ENCODE results near the gene SMAD9.
A peak's percentile ranks its signal among the peaks of the same experiment; 100 is the strongest.

SMAD9 gene

DNA sequence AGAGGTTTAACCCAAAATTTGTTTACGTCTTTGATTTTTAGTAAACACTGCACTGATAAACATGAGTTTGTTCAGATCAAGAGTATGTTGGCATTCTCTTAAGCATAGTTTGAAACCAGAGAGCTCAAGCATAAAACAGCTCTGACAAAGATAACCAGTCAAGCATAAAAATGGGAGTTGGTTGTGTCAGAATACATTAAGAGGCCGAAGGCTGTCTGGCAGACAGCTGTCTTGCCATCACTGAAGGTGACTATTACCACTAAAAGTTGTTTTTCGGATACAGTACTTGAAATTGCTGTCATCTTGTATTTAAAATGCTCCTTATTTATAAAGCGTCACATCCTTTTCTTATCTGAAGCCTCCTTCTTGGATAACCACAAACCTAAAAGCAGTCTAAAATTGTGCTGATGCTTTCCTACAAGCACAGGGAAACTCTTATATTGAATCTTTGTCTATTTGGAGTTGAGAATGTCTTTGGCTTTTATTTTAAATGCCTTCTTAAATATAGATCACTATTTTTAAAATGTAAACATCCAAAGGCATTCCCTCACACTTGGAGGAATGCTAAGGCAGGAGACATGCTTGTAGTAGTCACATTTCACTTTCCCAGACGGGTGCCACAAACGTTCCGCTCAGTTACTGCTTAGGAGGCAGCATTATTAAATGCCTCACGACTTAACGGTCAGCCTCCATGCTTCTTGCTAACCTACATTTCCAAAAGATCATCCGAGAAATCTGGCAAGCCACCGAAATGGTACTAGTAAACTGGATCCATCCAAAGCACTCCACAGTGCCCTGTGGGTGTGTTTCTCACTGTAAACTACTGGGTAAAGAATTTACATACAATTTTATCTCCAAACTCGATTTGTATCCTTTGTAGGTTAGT lies 1.5 kb downstream of the SMAD9 start:
- peaks cover 18% of the 10 kb centered on the region for H3K27me3 Mint-ChIP-seq

DNA sequence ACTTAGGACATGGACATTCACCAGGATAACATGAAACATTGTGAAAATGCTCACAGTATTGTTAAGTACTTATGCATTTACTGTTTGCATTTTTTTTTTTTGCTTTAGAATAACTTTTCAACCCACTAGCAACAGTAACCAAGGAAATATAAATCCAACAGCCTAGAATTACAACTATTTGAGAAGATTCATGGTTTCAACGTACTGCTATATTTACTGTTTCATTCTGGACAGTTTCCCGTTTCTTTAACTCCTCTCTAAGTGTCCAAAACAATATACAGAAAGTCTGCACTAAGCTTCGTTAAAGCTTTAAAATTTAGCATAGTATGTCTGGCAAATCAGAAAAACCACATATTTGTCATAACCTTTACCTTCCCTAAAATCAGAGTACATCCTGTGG lies 2.7 kb downstream of the SMAD9 start:
- no peaks in the 10 kb centered on the region for H3K4me1 Mint-ChIP-seq
- H3K4me3 Mint-ChIP-seq = no peak overlapping the region
- H3K36me3 Mint-ChIP-seq = no peaks in the 10 kb centered on the region
- peaks cover 18% of the 10 kb centered on the region for H3K27me3 Mint-ChIP-seq
- DNase-seq (ENCODE audit: low spot score in 2 of 2) = no peak
- no peak for ATAC-seq (ENCODE audit: low read depth)
- H3K27ac Mint-ChIP-seq = no peak overlapping the region
- H3K9me3 Mint-ChIP-seq = peaks cover 1% of the 10 kb centered on the region

More for the DNA sequence above, 1.5 kb downstream of the SMAD9 start:
- Mint-ChIP-seq H3K9me3 (peaks cover 1% of the 10 kb centered on the region), H3K4me3 (peak overlapping the region; percentile 28), H3K36me3 (no peaks in the 10 kb centered on the region), H3K27ac (no peak overlapping the region), H3K4me1 (no peaks in the 10 kb centered on the region)
- ATAC-seq (ENCODE audit: low read depth) (no peak), DNase-seq (ENCODE audit: low spot score in 2 of 2) (no peak)

DNA sequence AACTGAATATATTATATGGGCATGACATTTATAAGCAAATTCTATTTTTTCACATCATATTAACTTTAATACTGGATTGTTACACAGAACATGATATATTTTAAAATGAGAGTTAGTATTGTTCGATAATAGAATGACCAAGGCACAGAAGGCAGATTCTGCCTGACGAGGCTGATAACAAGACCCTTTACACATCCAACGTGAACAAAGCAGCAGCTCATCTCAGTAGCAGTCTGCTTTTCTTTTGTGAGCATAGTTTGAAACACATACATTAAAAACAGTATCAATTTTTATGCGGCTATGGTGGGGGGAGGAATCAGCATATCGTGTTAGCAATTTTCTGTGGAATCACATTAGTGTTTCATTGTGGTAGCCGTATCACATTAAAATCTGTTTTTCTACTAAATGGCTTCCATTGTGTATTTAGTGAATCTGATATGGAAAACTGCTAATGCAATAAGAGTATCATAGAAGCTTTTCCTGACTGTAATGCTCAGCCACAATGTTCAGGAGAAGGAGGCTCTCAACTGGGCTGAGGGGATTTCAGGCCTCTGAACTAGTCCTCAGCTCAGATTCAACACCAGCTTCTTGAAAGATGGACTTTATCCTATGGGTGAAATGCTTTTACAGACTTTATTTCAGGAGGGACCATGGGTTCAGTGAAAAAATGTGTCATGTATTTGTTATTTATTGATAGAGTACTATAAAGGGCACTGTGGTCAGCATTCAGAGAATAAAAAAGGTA lies 4.0 kb downstream of the SMAD9 start:
- Mint-ChIP-seq H3K4me3 (no peak overlapping the region), H3K27ac (no peak overlapping the region), H3K4me1 (no peaks in the 10 kb centered on the region), H3K9me3 (peaks cover 1% of the 10 kb centered on the region), H3K36me3 (no peaks in the 10 kb centered on the region), H3K27me3 (peaks cover 20% of the 10 kb centered on the region)
- no peak for DNase-seq (ENCODE audit: low spot score in 2 of 2)
- no peak for ATAC-seq (ENCODE audit: low read depth)

DNA sequence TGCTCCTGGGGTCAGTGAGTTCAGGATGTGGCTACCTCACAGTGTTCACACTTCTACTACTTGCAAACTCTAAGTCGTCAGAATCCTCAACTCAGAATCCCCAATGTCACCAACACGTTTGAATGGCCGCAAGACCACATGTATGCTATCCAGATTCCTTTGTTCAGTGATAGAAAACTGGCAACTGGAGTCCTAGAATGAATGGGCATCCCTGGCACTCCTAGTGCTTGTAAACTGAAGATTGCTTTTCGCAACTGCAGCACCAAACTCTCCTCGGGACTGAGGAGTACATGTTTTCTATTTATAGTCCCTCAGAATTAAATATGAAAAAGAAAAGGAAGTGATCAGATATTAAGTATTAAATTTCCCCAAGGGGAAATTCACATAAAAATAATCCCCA lies 4.9 kb downstream of the SMAD9 start:
- DNase-seq (ENCODE audit: low spot score in 2 of 2) (no peak), ATAC-seq (ENCODE audit: low read depth) (no peak)
- Mint-ChIP-seq H3K27ac (no peak overlapping the region), H3K27me3 (peaks cover 23% of the 10 kb centered on the region), H3K4me1 (no peaks in the 10 kb centered on the region), H3K4me3 (no peak overlapping the region), H3K9me3 (peaks cover 1% of the 10 kb centered on the region), H3K36me3 (no peaks in the 10 kb centered on the region)

DNA sequence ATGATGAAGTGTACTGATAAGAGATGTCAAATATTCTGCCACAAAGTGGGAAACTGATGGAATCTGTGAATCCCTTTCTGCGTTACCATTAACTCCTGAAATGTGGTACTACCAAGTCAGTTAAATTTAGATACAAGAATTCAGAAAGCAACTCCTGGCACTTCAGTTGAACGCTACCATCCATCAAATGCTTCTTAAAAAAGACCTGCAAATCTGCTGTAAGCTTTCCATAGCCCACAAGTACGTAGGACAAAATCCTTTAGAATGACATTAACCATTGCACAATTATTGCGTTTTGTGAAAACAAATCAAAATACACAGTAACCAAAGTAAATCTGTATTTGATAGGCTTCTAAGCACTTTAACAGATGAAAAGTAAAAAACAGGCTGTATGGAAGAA lies 5.4 kb downstream of the SMAD9 start:
- Mint-ChIP-seq H3K4me3 (no peak overlapping the region), H3K27ac (no peak overlapping the region), H3K27me3 (peaks cover 23% of the 10 kb centered on the region), H3K9me3 (peaks cover 1% of the 10 kb centered on the region), H3K36me3 (no peaks in the 10 kb centered on the region), H3K4me1 (no peaks in the 10 kb centered on the region)
- DNase-seq (ENCODE audit: low spot score in 2 of 2) (no peak), ATAC-seq (ENCODE audit: low read depth) (no peak)

DNA sequence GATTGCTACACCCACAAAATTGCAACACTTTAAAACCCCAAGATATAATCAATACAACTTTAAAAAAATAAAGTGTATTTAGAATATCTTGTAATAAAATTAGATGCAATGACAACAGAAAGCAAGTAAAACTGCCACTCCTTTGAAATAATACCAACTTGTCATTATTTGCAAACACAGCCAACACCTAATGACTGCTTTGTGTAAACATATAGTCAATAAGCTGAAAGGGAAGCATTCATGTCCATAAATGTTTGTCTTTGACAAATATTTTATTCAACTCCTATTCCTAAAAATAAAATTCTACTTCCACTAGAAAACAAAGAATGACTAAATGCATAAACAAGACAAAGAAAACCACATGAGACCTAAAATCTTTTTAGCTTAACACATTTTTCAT lies 6.6 kb downstream of the SMAD9 start:
- H3K27me3 Mint-ChIP-seq = peaks cover 17% of the 10 kb centered on the region
- ATAC-seq (ENCODE audit: low read depth) (no peak), DNase-seq (ENCODE audit: low spot score in 2 of 2) (no peak)
- H3K36me3 Mint-ChIP-seq = no peaks in the 10 kb centered on the region
- H3K4me3 Mint-ChIP-seq = no peak overlapping the region
- no peak overlapping the region for H3K27ac Mint-ChIP-seq
- H3K9me3 Mint-ChIP-seq = peaks cover 1% of the 10 kb centered on the region
- no peaks in the 10 kb centered on the region for H3K4me1 Mint-ChIP-seq

DNA sequence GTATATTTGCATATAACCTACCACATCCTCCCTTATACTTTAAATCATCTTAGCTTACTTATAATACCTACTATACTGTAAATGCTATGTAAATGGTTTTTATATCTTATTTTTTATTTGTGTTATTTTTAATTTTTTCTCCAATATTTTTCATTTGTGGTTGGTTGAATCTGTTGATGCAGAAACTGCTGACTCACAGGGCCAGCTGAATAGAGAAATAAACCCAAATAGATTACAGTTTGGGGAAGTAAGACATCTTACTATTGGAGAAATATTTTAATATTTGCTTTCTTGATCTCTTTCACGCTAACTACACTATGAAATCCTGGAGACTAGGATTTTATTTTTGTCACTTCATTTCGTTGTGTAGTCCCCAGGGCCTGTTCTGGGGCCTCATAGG lies 7.1 kb downstream of the SMAD9 start:
- no peak overlapping the region for H3K4me3 Mint-ChIP-seq
- DNase-seq (ENCODE audit: low spot score in 2 of 2) = no peak
- ATAC-seq (ENCODE audit: low read depth) = no peak
- H3K4me1 Mint-ChIP-seq = no peaks in the 10 kb centered on the region
- no peaks in the 10 kb centered on the region for H3K36me3 Mint-ChIP-seq
- no peak overlapping the region for H3K27ac Mint-ChIP-seq
- H3K27me3 Mint-ChIP-seq = peaks cover 17% of the 10 kb centered on the region
- peaks cover 1% of the 10 kb centered on the region for H3K9me3 Mint-ChIP-seq

DNA sequence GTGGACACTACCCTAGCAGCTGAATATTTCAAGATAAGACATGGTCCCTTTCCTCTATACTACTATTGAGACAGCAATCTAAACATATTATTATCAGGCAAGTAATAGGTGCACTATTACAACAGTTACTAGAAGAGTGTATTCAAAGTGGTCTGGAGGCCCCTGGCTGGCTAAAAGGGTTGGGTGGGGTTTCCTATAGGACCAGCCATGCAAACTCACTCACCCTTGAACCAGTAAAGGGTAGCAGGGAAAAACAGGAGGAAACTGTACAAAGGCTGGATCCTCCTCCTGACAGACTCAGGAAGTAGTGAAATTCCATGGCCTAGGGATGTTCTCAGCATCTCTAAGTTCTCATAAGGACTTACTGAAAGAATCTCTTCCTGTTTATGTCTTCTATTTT lies 7.7 kb downstream of the SMAD9 start:
- ATAC-seq (ENCODE audit: low read depth) (no peak), DNase-seq (ENCODE audit: low spot score in 2 of 2) (no peak)
- Mint-ChIP-seq H3K9me3 (peaks cover 1% of the 10 kb centered on the region), H3K4me3 (no peak overlapping the region), H3K27me3 (peaks cover 17% of the 10 kb centered on the region), H3K27ac (no peak overlapping the region), H3K36me3 (no peaks in the 10 kb centered on the region), H3K4me1 (no peaks in the 10 kb centered on the region)

DNA sequence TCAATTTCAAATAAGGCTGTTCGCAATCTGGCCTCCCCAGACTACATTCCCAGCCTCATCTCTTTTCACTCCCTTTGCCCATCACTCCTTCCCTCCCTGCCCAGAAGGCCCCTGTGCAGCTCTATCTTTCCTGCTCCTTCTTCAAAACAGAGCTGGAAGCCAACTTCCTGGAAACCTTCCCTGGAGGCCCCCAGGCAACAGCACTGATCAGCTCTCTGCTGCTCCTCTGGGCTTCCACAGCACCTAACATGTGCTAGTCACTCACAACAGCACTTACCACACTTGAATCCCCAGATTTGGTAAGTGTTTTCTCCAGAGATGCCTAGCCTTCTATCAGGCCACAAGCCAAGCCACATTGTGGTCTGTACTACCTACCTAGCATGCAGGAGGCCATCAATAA lies 9.5 kb downstream of the SMAD9 start:
- Mint-ChIP-seq H3K4me3 (no peak overlapping the region), H3K27ac (no peak overlapping the region), H3K4me1 (no peaks in the 10 kb centered on the region), H3K27me3 (peaks cover 16% of the 10 kb centered on the region), H3K9me3 (peaks cover 1% of the 10 kb centered on the region), H3K36me3 (no peaks in the 10 kb centered on the region)
- ATAC-seq (ENCODE audit: low read depth) (no peak), DNase-seq (ENCODE audit: low spot score in 2 of 2) (no peak)

DNA sequence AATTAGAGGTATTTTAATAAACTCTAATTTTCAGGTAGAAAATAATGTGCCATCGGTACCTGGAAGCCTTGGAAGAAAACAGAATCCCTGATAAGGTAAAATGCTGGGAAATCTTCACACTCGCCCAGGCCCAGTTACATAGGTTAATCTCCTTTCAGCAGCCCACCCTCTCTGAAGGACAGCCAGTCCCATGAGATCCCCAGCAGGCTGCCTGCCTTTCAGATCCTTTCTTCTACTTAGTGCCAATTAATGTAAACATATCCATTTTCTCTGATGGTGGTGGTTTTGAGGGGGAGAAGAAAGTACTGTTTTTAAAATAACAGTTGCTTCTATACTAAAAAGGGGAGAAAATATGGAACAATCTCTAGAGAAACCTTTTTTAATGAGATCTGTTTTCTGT lies 12.2 kb downstream of the SMAD9 start:
- Mint-ChIP-seq H3K9me3 (no peaks in the 10 kb centered on the region), H3K4me3 (no peak overlapping the region), H3K4me1 (no peaks in the 10 kb centered on the region), H3K36me3 (no peaks in the 10 kb centered on the region), H3K27me3 (peaks cover 11% of the 10 kb centered on the region), H3K27ac (no peak overlapping the region)
- DNase-seq (ENCODE audit: low spot score in 2 of 2) (no peak), ATAC-seq (ENCODE audit: low read depth) (no peak)

DNA sequence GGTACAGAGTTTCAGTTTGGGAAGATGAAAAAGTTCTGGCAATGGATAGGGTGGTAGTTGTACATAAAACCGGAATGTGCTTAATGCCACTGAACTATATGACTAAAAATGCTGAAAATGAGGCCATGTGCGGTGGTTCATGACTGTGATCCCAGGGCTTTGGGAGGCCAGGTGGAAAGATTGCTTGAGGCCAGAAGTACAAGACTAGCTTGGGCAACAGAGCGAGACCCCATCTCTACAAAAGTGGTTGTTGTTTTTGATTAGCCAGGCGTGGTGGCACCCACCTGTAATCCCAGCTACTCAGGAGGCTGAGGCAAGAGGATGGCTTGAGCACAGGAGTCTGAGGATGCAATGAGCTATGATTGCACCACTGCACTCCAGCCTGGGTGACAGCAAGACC lies 12.8 kb downstream of the SMAD9 start:
- Mint-ChIP-seq H3K9me3 (no peaks in the 10 kb centered on the region), H3K27ac (no peak overlapping the region)

DNA sequence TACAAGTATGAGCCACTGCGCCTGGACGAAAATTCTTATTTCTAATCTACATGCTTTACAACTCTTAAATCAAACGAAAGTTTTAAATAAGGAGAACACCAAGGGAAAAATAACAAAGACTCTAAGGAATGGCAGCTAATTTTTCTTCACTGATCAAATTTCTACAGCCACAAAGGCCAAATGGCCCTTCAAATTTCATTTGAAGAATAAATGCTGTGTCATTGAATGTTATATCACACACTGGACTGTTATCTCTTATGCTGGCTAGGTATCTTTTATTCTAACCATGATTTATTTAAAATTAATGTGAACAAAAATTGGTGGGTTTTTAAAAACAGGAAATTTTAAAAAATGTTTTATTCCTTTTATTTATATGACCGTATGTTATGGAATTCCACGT lies 14.1 kb downstream of the SMAD9 start:
- DNase-seq (ENCODE audit: low spot score in 2 of 2) = no peak
- no peaks in the 10 kb centered on the region for H3K36me3 Mint-ChIP-seq

More for the DNA sequence above, 12.8 kb downstream of the SMAD9 start:
- H3K4me3 Mint-ChIP-seq = no peak overlapping the region
- no peaks in the 10 kb centered on the region for H3K4me1 Mint-ChIP-seq
- no peak for ATAC-seq (ENCODE audit: low read depth)
- DNase-seq (ENCODE audit: low spot score in 2 of 2) = no peak
- H3K36me3 Mint-ChIP-seq = no peaks in the 10 kb centered on the region
- peaks cover 13% of the 10 kb centered on the region for H3K27me3 Mint-ChIP-seq

DNA sequence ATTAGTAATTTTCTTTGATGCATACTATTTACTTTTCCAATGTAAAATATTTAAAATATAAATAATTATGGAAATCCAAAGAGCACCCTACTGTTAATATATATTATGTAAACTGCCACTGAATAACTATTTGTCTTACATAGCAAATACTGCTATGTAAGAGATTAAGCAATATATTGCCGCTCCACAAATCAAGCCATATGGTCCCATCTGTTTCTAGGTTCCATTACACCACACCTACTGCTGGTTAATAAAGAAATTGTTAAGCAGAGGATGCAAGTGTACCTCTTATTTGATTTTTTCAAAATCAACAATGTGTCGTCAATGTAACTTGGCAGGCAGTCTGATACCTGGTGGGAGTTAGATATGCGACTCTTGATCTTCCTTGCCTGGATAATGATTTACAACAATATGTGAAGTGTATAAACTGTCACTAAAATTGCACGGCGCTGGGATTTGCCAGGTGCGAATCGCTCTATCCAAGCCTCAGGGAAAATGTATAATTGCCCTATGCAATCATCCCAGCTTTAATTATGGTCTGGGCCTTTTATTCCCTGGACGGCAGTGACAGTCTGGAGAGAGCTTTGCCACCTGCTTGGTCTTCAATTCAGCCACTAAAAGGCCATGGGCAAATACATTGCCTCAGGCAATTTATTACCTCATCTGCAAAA lies 16.0 kb downstream of the SMAD9 start:
- H3K4me1 Mint-ChIP-seq = no peaks in the 10 kb centered on the region
- no peaks in the 10 kb centered on the region for H3K36me3 Mint-ChIP-seq
- DNase-seq (ENCODE audit: low spot score in 2 of 2) (no peak), ATAC-seq (ENCODE audit: low read depth) (no peak)
- no peak overlapping the region for H3K27ac Mint-ChIP-seq
- peaks cover 13% of the 10 kb centered on the region for H3K27me3 Mint-ChIP-seq
- H3K4me3 Mint-ChIP-seq = no peak overlapping the region
- no peaks in the 10 kb centered on the region for H3K9me3 Mint-ChIP-seq

More for the DNA sequence above, 14.1 kb downstream of the SMAD9 start:
- Mint-ChIP-seq H3K9me3 (no peaks in the 10 kb centered on the region), H3K27ac (no peak overlapping the region), H3K4me3 (no peak overlapping the region), H3K27me3 (peaks cover 11% of the 10 kb centered on the region), H3K4me1 (no peaks in the 10 kb centered on the region)
- no peak for ATAC-seq (ENCODE audit: low read depth)

DNA sequence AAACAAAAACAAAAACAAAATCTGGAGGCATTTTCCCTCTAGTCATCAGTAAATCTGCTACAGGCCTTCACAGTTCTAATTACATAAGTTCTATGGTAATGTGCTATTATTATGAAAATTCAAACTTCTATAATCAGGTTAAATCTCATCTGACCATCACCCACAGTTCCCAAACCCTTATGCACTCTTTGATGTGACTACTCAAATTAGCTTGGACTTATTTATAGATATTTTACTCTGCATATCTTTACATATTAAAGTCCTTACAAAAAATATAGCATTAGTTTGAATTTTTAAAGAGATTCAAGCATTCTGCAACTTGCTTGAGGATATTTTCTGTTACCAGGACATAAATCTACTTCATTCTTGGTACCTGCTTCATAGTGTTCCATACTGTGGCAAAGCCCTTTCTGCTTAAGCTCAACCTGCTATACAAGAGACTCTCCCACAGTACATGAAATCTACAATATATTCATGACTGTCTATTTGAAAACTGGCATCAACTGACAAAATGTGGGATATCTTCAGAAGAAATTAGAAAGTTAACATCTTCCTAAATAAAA lies 22.9 kb downstream of the SMAD9 start:
- peaks cover 13% of the 10 kb centered on the region for H3K27me3 Mint-ChIP-seq

More for the DNA sequence above, 22.9 kb downstream of the SMAD9 start:
- peaks cover 2% of the 10 kb centered on the region for H3K9me3 Mint-ChIP-seq
- no peak for DNase-seq (ENCODE audit: low spot score in 2 of 2)
- H3K27ac Mint-ChIP-seq = no peak overlapping the region
- peaks cover 1% of the 10 kb centered on the region for H3K36me3 Mint-ChIP-seq
- no peak overlapping the region for H3K4me3 Mint-ChIP-seq
- ATAC-seq (ENCODE audit: low read depth) = no peak
- no peaks in the 10 kb centered on the region for H3K4me1 Mint-ChIP-seq
